SK-N-MC (cell line): ENCODE data around the gene PMFBP1.
"Not testable (repeated sequence)": the region's sequence is repeated elsewhere in the genome, so short reads cannot be mapped to it uniquely, and the experiment has no call there.

Experiments used
- EZH2 ChIP-seq: fragments of 200-600 bp; sonication (generic); IDR thresholded peaks from one replicate; pipeline ENCODE4 v1.6.1; 2017; ENCODE audit warnings: antibody characterized with exemption
- FOXP2 ChIP-seq: optimal IDR thresholded peaks from 2 replicates; pipeline ENCODE3; 2011; ENCODE audit warnings: mild to moderate bottlenecking, moderate library complexity; ENCODE audit not compliant: insufficient read depth; ENCODE audit errors: extremely low read length, control extremely low read depth
- POLR2AphosphoS5 ChIP-seq: IDR thresholded peaks from 2 replicates; pipeline ENCODE4 v1.6.1; 2012; ENCODE audit warnings: mild to moderate bottlenecking, low read depth, low read length, borderline replicate concordance

DNA sequence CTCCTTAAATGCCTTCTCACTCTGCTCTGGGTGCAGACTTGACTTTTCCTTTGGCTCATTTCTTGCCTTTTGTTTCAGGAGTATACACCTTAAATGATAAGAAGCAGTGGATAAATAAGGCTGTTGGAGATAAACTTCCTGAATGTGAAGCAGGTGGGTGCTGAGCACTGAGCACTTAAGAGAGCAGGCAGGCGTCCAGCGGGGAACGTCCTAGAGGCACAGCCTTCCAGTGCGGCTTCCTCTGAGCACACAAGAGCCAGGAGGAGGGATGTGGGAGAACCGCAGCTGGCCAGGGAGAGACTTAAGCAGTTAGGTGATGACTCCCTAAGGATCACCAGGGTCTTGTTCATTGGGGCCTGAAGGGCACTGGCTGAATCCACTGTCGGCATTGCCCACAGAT, 96.9 kb downstream of the PMFBP1 start:
- TF ChIP-seq EZH2, POLR2AphosphoS5, FOXP2: not testable (repeated sequence)
